MM.1S (cell line): ENCODE data around the gene TRIM52.
A peak's percentile ranks its signal among the peaks of the same experiment; 100 is the strongest.

Source experiments
- DNase-seq: peaks from one replicate; pipeline ENCODE4 v3.0.0-alpha.2; 2015
- H2AFZ ChIP-seq: fragments of 300-600 bp; sonication (generic); 2 replicates; pipeline ENCODE4 v1.6.0; 2016; ENCODE audit warnings: antibody characterized with exemption, low read length
- H3F3A ChIP-seq: fragments of 300-600 bp; sonication (generic); 2 replicates; pipeline ENCODE4 v1.6.1; 2016; ENCODE audit warnings: mild to moderate bottlenecking, antibody characterized with exemption, low read length, moderate library complexity, mixed read lengths; ENCODE audit not compliant: insufficient read depth
- H3K27ac ChIP-seq: fragments of 300-600 bp; sonication (generic); 2 replicates; pipeline ENCODE4 v1.5.1; 2016; ENCODE audit warnings: mild to moderate bottlenecking, low read length
- H3K27me3 ChIP-seq: fragments of 300-600 bp; sonication (generic); replicated peaks from 2 replicates; pipeline ENCODE4 v1.6.0; 2016; ENCODE audit warnings: low read length; ENCODE audit not compliant: insufficient read depth
- H3K36me3 ChIP-seq: fragments of 300-600 bp; sonication (generic); replicated peaks from 2 replicates; pipeline ENCODE4 v1.6.1; 2016; ENCODE audit warnings: mild to moderate bottlenecking, low read length, mixed read lengths; ENCODE audit not compliant: insufficient read depth
- H3K4me1 ChIP-seq: fragments of 300-600 bp; sonication (generic); 2 replicates; pipeline ENCODE4 v1.6.1; 2016; ENCODE audit warnings: low read length, mixed read lengths
- H3K4me2 ChIP-seq: fragments of 300-600 bp; sonication (generic); 2 replicates; pipeline ENCODE4 v1.6.0; 2016; ENCODE audit warnings: low read depth, low read length
- H3K4me3 ChIP-seq: fragments of 300-600 bp; sonication (generic); 2 replicates; pipeline ENCODE4 v1.5.1; 2016; ENCODE audit warnings: low read length, mixed read lengths
- H3K79me2 ChIP-seq: fragments of 300-600 bp; sonication (generic); 2 replicates; pipeline ENCODE4 v1.6.1; 2016; ENCODE audit warnings: mixed run types, low read length, mixed read lengths
- H3K9ac ChIP-seq: fragments of 300-600 bp; sonication (generic); 2 replicates; pipeline ENCODE4 v1.6.1; 2016; ENCODE audit warnings: low read length, mixed read lengths
- H3K9me2 ChIP-seq: fragments of 300-600 bp; sonication (generic); replicated peaks from 2 replicates; pipeline ENCODE4 v1.6.1; 2016; ENCODE audit warnings: mild to moderate bottlenecking, low read length, mixed read lengths; ENCODE audit not compliant: insufficient read depth
- H3K9me3 ChIP-seq: fragments of 300-600 bp; sonication (generic); replicated peaks from 2 replicates; pipeline ENCODE4 v1.6.1; 2016; ENCODE audit warnings: mild to moderate bottlenecking, low read length, mixed read lengths; ENCODE audit not compliant: insufficient read depth
- H4K20me1 ChIP-seq: fragments of 300-600 bp; sonication (generic); 2 replicates; pipeline ENCODE4 v1.6.1; 2016; ENCODE audit warnings: mild to moderate bottlenecking, low read length, moderate library complexity, mixed read lengths; ENCODE audit not compliant: insufficient read depth
- EZH2 ChIP-seq: fragments of 300-600 bp; sonication (generic); optimal IDR thresholded peaks from 2 replicates; pipeline ENCODE3; 2017; ENCODE audit warnings: low read depth, mild to moderate bottlenecking, antibody characterized with exemption, low read length, mixed read lengths
- EZH2phosphoT487 ChIP-seq: fragments of 300-600 bp; sonication (generic); IDR thresholded peaks from 2 replicates; pipeline ENCODE4 v1.6.1; 2018; ENCODE audit warnings: antibody characterized with exemption, low read length
- TF ChIP-seq, protein P1 (sequence below): fragments of 300-600 bp; sonication (generic); IDR thresholded peaks from 2 replicates; pipeline ENCODE4 v1.5.1; 2016; ENCODE audit warnings: antibody characterized with exemption, low read length, mixed read lengths

The TRIM52 gene

GRCh38 chr5:181219262-181220177 lies 41.4 kb downstream of the TRIM52 start:
- H3K4me2 ChIP-seq, result no peak overlapping the region
- peaks cover 10% of the 10 kb centered on the region for H3K79me2 ChIP-seq
- no peaks in the 10 kb centered on the region for H3K27me3 ChIP-seq
- no peaks in the 10 kb centered on the region for H4K20me1 ChIP-seq
- H3K9me2 ChIP-seq, result no peaks in the 10 kb centered on the region
- no peak overlapping the region for H2AFZ ChIP-seq
- H3K27ac ChIP-seq, result no peak overlapping the region
- peak; percentile 2 for DNase-seq
- peaks cover 19% of the 10 kb centered on the region for H3K4me1 ChIP-seq
- H3K9me3 ChIP-seq, result no peaks in the 10 kb centered on the region
- H3K9ac ChIP-seq, result no peak overlapping the region
- no peak overlapping the region for H3K4me3 ChIP-seq
- H3K36me3 ChIP-seq, result no peaks in the 10 kb centered on the region
- peaks cover 66% of the 10 kb centered on the region for H3F3A ChIP-seq
- TF ChIP-seq EZH2 (no peak), EZH2phosphoT487 (no peak)
- TF ChIP-seq, protein P1, sequence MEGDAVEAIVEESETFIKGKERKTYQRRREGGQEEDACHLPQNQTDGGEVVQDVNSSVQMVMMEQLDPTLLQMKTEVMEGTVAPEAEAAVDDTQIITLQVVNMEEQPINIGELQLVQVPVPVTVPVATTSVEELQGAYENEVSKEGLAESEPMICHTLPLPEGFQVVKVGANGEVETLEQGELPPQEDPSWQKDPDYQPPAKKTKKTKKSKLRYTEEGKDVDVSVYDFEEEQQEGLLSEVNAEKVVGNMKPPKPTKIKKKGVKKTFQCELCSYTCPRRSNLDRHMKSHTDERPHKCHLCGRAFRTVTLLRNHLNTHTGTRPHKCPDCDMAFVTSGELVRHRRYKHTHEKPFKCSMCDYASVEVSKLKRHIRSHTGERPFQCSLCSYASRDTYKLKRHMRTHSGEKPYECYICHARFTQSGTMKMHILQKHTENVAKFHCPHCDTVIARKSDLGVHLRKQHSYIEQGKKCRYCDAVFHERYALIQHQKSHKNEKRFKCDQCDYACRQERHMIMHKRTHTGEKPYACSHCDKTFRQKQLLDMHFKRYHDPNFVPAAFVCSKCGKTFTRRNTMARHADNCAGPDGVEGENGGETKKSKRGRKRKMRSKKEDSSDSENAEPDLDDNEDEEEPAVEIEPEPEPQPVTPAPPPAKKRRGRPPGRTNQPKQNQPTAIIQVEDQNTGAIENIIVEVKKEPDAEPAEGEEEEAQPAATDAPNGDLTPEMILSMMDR, result no peak

GRCh38 chr5:181218795-181219124 lies 42.2 kb downstream of the TRIM52 start:
- peaks cover 12% of the 10 kb centered on the region; the same call in 1 of the 2 replicates for H3K4me1 ChIP-seq
- no peaks in the 10 kb centered on the region for H3K36me3 ChIP-seq
- H2AFZ ChIP-seq, result peak overlapping the region; percentile 69; the same call in 1 of the 2 replicates
- peak; percentile 2 for DNase-seq
- peak overlapping the region; percentile 57; the same call in 1 of the 2 replicates for H3K27ac ChIP-seq
- peaks cover 2% of the 10 kb centered on the region; the same call in 1 of the 2 replicates for H3K79me2 ChIP-seq
- no peaks in the 10 kb centered on the region for H3K27me3 ChIP-seq
- H3K9ac ChIP-seq, result no peak overlapping the region; the same call in 1 of the 2 replicates
- TF ChIP-seq EZH2phosphoT487, result no peak
- TF ChIP-seq EZH2, result no peak
- TF ChIP-seq, protein P1, result no peak
- H4K20me1 ChIP-seq, result no peaks in the 10 kb centered on the region
- H3K9me3 ChIP-seq, result no peaks in the 10 kb centered on the region
- H3K9me2 ChIP-seq, result no peaks in the 10 kb centered on the region
- H3K4me2 ChIP-seq, result peak overlapping the region; percentile 86; the same call in 1 of the 2 replicates
- H3K4me3 ChIP-seq, result peak overlapping the region; percentile 74
- peaks cover 65% of the 10 kb centered on the region for H3F3A ChIP-seq

- H3K9ac ChIP-seq, result peak overlapping the region; percentile 39; the same call in 1 of the 2 replicates
- H3K27me3 ChIP-seq, result no peaks in the 10 kb centered on the region; the same call in 1 of the 2 replicates
- H2AFZ ChIP-seq, result peak overlapping the region; percentile 92
- peak overlapping the region; percentile 86 for H3K4me2 ChIP-seq
- H3K36me3 ChIP-seq, result no peaks in the 10 kb centered on the region
- H3K4me3 ChIP-seq, result peak overlapping the region; percentile 74
- H3F3A ChIP-seq, result peaks cover 55% of the 10 kb centered on the region
- H3K79me2 ChIP-seq, result no peaks in the 10 kb centered on the region
- H4K20me1 ChIP-seq, result no peaks in the 10 kb centered on the region
- DNase-seq, result peak; percentile 46
- H3K9me2 ChIP-seq, result no peaks in the 10 kb centered on the region
- no peaks in the 10 kb centered on the region for H3K9me3 ChIP-seq
- TF ChIP-seq EZH2, result no peak
- H3K4me1 ChIP-seq, result peaks cover 12% of the 10 kb centered on the region; the same call in 1 of the 2 replicates
- peak overlapping the region; percentile 57; the same call in 1 of the 2 replicates for H3K27ac ChIP-seq
Observed at GRCh38 chr5:181217803-181218062, 43.2 kb downstream of the TRIM52 start.
